Suprapubic skin (tissue), 4 donors: ENCODE data around the gene CYP3A7. TPM values are rescaled to one million over a fixed set of nuclear protein-coding genes. Genes with fewer than 3 reads are reported as not detected.

Source experiments
- DNase-seq, 2 donors: peaks; one replicate each; pipeline ENCODE4 v3.0.0-alpha.2; 2019; ENCODE audit warnings: low spot score in 2 of 2
- H3K27ac ChIP-seq: fragments of 200-600 bp; sonication (generic); one replicate; pipeline ENCODE4 v1.5.1; 2019
- H3K27me3 ChIP-seq: fragments of 200-600 bp; sonication (generic); one replicate; pipeline ENCODE4 v1.5.1; 2019
- H3K36me3 ChIP-seq: fragments of 200-600 bp; sonication (generic); one replicate; pipeline ENCODE4 v1.5.1; 2019
- H3K4me1 ChIP-seq: fragments of 200-600 bp; sonication (generic); one replicate; pipeline ENCODE4 v1.5.1; 2019
- H3K4me3 ChIP-seq: fragments of 200-600 bp; sonication (generic); one replicate; pipeline ENCODE4 v1.5.1; 2019; ENCODE audit warnings: mild to moderate bottlenecking
- H3K9me3 ChIP-seq: fragments of 200-600 bp; sonication (generic); one replicate; pipeline ENCODE4 v1.5.1; 2019
- EP300 ChIP-seq: sonication (generic); formaldehyde crosslinking; IDR thresholded peaks from one replicate; pipeline ENCODE4 v1.6.1; 2017; ENCODE audit warnings: antibody characterized with exemption
- POLR2A ChIP-seq, 2 donors: fragments of 450-650 bp; IDR thresholded peaks; one replicate each; pipeline ENCODE4 v1.6.1; 2017; ENCODE audit warnings: antibody characterized with exemption in 2 of 2, mild to moderate bottlenecking in 2 of 2, moderate library complexity in 2 of 2
- POLR2AphosphoS5 ChIP-seq, 3 donors: sonication (generic); formaldehyde crosslinking; IDR thresholded peaks; one replicate each; pipeline ENCODE4 v1.6.1; 2017; ENCODE audit warnings: antibody characterized with exemption in 3 of 3
- WGBS: methylation state at CpG from one replicate; pipeline ENCODE4 v1.1.5; 2018; 5-methylcytosine and 5-hydroxymethylcytosine counted together
- total RNA-seq, 4 donors: library from RNA; depleted of rRNA; stranded (reverse); fragments of >200 nt; gene quantifications; one replicate each; pipeline ENCODE4 v1.1.0, GENCODE V29; 2016
- TF ChIP-seq, protein P1 (sequence below), 2 donors: fragments of 200-600 bp in 1 of 2; fragments of 450-650 bp in 1 of 2; sonication (generic) in 1 of 2; IDR thresholded peaks; one replicate each; pipeline ENCODE4 v1.5.1; 2016 to 2019; ENCODE audit warnings: antibody characterized with exemption in 2 of 2, mild to moderate bottlenecking in 1 of 2, moderate library complexity in 1 of 2

CYP3A7 gene
- under 1 TPM in 1 of 4 donors, not detected in 3; 0.49 TPM for total RNA-seq

DNA sequence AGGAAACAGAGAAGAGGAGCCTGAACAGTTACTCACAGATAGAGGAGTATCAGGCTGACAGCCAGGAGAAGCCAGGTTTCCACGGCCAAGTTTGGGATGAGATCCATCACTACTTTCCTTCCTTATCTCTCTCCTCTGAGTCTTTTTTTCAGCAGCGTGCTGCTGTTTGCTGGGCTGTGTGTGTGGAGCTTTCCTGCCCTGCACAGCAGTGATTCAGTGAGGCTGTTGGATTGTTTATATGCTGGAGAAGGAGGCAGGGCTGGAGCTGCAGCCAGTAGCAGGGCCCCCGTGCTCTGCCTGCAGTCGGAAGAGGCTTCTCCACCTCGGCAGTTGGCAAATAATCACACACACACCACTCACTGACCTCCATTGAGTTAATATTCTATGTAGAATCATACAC is at the start of gene CYP3A7:
Gene CYP3A7 (minus strand): TSS at position 210 of the 400 bp plus-strand sequence. CDS start 103 bp downstream, at position 107.
- H3K36me3 ChIP-seq = no peaks in the 10 kb centered on the region
- H3K9me3 ChIP-seq = no peaks in the 10 kb centered on the region
- TF ChIP-seq, protein P1, sequence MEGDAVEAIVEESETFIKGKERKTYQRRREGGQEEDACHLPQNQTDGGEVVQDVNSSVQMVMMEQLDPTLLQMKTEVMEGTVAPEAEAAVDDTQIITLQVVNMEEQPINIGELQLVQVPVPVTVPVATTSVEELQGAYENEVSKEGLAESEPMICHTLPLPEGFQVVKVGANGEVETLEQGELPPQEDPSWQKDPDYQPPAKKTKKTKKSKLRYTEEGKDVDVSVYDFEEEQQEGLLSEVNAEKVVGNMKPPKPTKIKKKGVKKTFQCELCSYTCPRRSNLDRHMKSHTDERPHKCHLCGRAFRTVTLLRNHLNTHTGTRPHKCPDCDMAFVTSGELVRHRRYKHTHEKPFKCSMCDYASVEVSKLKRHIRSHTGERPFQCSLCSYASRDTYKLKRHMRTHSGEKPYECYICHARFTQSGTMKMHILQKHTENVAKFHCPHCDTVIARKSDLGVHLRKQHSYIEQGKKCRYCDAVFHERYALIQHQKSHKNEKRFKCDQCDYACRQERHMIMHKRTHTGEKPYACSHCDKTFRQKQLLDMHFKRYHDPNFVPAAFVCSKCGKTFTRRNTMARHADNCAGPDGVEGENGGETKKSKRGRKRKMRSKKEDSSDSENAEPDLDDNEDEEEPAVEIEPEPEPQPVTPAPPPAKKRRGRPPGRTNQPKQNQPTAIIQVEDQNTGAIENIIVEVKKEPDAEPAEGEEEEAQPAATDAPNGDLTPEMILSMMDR (IDR thresholded peaks at IDR 0.05) = no peak
- TF ChIP-seq POLR2A (IDR thresholded peaks at IDR 0.05) (no peak), POLR2AphosphoS5 (IDR thresholded peaks at IDR 0.05) (no peak), EP300 (no peak)
- no peaks in the 10 kb centered on the region for H3K27me3 ChIP-seq
- H3K27ac ChIP-seq = no peak within 1 kb of the TSS
- peaks cover 12% of the 10 kb centered on the region for H3K4me1 ChIP-seq
- H3K4me3 ChIP-seq = no peak within 1 kb of the TSS
- DNase-seq = no peak
- WGBS = 96% methylated on average over 5 of the region's 5 CpGs

DNA sequence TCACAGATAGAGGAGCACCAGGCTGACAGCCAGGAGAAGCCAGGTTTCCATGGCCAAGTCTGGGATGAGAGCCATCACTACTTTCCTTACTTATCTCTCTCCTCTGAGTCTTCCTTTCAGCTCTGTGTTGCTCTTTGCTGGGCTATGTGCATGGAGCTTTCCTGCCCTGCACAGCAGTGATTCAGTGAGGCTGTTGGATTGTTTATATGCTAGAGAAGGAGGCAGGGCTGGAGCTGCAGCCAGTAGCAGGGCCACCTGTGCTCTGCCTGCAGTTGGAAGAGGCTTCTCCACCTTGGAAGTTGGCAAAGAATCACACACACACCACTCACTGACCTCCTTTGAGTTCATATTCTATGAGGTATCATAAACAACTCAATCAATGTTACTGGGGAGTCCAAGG is 49.0 kb upstream of the CYP3A7 start, which contains the start of gene CYP3A4:
Gene CYP3A4 (minus strand): TSS at position 178 of the 400 bp plus-strand sequence. CDS start 103 bp downstream, at position 75.
- no peak for DNase-seq
- peaks cover 33% of the 10 kb centered on the region for H3K4me1 ChIP-seq
- H3K4me3 ChIP-seq = no peak within 1 kb of the TSS
- no peaks in the 10 kb centered on the region for H3K27me3 ChIP-seq
- no peaks in the 10 kb centered on the region for H3K9me3 ChIP-seq
- TF ChIP-seq POLR2AphosphoS5 (IDR thresholded peaks at IDR 0.05) (no peak), POLR2A (IDR thresholded peaks at IDR 0.05) (no peak), EP300 (no peak)
- TF ChIP-seq, protein P1 (IDR thresholded peaks at IDR 0.05) = no peak
- H3K27ac ChIP-seq = no peak within 1 kb of the TSS
- no peaks in the 10 kb centered on the region for H3K36me3 ChIP-seq

DNA sequence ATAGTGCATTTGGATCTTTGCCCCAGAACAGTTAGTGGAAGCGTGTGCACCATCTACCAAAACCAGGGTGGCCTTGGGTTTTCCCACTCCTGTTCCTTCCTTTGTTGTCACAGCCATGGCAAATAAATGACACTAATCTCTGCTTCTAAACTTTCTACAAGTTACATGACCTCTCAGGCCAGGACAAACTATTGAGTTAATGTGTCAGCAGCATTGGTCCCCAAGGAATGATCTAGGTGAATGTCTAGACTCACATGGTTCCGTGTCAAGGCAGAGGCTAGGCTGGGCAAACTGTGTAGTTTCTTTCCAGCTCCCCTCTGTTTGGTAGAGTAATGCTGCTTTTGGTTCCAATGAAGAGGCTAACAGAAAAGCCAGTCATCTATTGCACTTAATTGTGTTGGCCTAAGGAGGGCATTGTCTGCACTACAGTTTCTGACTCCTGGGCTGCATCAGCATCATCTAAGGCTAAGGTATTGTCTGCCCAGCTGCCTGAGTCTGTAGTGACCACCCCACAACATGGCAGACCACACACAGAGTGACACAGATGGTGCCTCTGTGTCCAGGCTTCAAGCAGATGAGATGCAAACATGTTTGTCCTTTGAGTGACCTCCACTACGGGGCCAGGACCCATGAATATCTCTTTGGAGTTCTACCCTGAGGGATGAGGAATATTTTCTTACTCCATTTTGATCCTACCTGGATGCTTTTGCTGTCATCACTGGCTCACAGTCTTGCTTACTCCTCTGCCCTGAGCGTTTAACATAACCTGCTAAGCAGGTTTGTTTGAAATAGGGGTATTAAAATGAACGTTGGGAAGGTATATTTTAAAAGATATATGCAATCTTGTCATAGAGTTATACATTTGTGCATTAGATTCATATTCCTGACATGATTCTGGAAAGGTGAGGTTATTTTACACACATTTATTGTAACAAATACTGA is 47.3 kb upstream of the CYP3A7 start:
- peaks cover 33% of the 10 kb centered on the region for H3K4me1 ChIP-seq
- DNase-seq = no peak
- H3K27ac ChIP-seq = no peak overlapping the region
- 61% methylated on average over 5 of the region's 5 CpGs for WGBS
- TF ChIP-seq POLR2AphosphoS5 (IDR thresholded peaks at IDR 0.05) (no peak), POLR2A (IDR thresholded peaks at IDR 0.05) (no peak), EP300 (no peak)
- TF ChIP-seq, protein P1 (IDR thresholded peaks at IDR 0.05) = no peak
- H3K36me3 ChIP-seq = no peaks in the 10 kb centered on the region
- no peaks in the 10 kb centered on the region for H3K9me3 ChIP-seq
- H3K4me3 ChIP-seq = no peak overlapping the region
- H3K27me3 ChIP-seq = no peaks in the 10 kb centered on the region

DNA sequence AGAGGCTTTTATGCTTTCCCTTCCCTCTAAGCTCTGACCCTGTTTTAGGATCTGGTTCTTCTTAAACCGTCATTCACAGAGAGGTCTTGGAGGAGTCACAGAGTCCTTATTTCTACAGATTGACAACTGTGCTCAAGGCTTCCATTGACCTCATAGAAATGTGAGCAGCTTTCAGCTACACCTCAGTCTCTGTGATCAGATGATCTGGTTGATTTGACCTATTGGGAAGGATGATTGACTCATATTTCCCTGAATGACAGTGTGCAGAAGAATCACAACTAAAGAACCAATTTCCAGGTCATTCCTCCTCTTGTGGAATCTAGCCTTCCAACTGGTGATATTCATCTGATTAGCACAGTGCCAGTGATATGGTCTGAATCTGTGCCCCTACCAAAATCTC is 45.6 kb upstream of the CYP3A7 start:
- H3K4me1 ChIP-seq = peaks cover 22% of the 10 kb centered on the region
- H3K4me3 ChIP-seq = no peak overlapping the region
- no peaks in the 10 kb centered on the region for H3K9me3 ChIP-seq
- TF ChIP-seq, protein P1 (IDR thresholded peaks at IDR 0.05) = no peak
- TF ChIP-seq POLR2AphosphoS5 (IDR thresholded peaks at IDR 0.05) = no peak
- no peak for TF ChIP-seq EP300
- no peak for TF ChIP-seq POLR2A (IDR thresholded peaks at IDR 0.05)
- no peaks in the 10 kb centered on the region for H3K36me3 ChIP-seq
- no peak for DNase-seq
- no peak overlapping the region for H3K27ac ChIP-seq
- WGBS = 100% methylated on average over 1 of the region's 1 CpG
- H3K27me3 ChIP-seq = no peaks in the 10 kb centered on the region

DNA sequence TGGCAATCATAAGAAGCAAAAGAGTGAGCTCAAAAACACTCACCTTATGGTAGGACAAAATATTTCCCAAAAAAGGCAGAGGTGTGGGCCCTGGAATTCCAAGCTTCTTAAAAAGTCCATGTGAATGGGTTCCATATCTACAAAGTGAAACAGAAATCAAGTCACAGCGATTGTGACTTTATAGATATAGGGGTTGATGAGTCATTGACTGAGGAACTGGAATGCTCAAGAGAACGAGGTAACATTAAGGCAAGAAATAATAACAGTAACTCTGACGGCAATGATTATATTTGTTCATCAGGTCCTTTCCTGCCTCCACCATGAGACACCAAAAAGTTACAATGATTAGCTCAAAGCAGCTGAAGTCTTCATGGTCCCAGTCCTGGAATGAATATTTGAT is 45.0 kb upstream of the CYP3A7 start:
- Histone ChIP-seq H3K27ac (no peak overlapping the region), H3K27me3 (no peaks in the 10 kb centered on the region), H3K4me1 (peaks cover 18% of the 10 kb centered on the region), H3K4me3 (no peak overlapping the region), H3K36me3 (no peaks in the 10 kb centered on the region), H3K9me3 (no peaks in the 10 kb centered on the region)
- WGBS = 90% methylated on average over 3 of the region's 3 CpGs
- no peak for TF ChIP-seq POLR2A (IDR thresholded peaks at IDR 0.05)
- DNase-seq = no peak
